ENCODE data around the gene TRAF4. TPM values are rescaled to one million over a fixed set of nuclear protein-coding genes. Genes with fewer than 3 reads are reported as not detected.
"Not testable (repeated sequence)": the region's sequence is repeated elsewhere in the genome, so short reads cannot be mapped to it uniquely, and the experiment has no call there.

The TRAF4 gene
- total RNA-seq, 1 experiment from 2014 or later, result 268 TPM

- TF ChIP-seq ZNF671 (CRISPR knock-in tag; IDR thresholded peaks at IDR 0.05) (no peak), AFF4 (CRISPR knock-in tag; IDR thresholded peaks at IDR 0.05; ENCODE audit: borderline replicate concordance) (no peak)
Observed at GRCh38 chr17:28718333-28719020, 25.3 kb upstream of the TRAF4 start (continued).

- no peak for DNase-seq (ENCODE audit: low spot score)
- no peak for TF ChIP-seq PRRX2 (CRISPR knock-in tag; IDR thresholded peaks at IDR 0.05)
- no peak for TF ChIP-seq SP1 (CRISPR knock-in tag; conservative IDR thresholded peaks at IDR 0.05)
- TF ChIP-seq JAZF1 (CRISPR knock-in tag; IDR thresholded peaks at IDR 0.05), result no peak
- no peak for TF ChIP-seq NFATC4 (CRISPR knock-in tag; IDR thresholded peaks at IDR 0.05)
- no peak for TF ChIP-seq CREM (CRISPR knock-in tag; IDR thresholded peaks at IDR 0.05)
- TF ChIP-seq ZNF219 (CRISPR knock-in tag; IDR thresholded peaks at IDR 0.05; ENCODE audit: borderline replicate concordance), result no peak
- no peak for TF ChIP-seq ELF4 (CRISPR knock-in tag; IDR thresholded peaks at IDR 0.05; ENCODE audit: low read depth)
- TF ChIP-seq ZBTB21 (CRISPR knock-in tag; IDR thresholded peaks at IDR 0.05; ENCODE audit: borderline replicate concordance), result no peak
- TF ChIP-seq HMGA2 (CRISPR knock-in tag; IDR thresholded peaks at IDR 0.05), result no peak
- TF ChIP-seq ZNF425 (CRISPR knock-in tag; conservative IDR thresholded peaks at IDR 0.05), result no peak
- ATAC-seq, result no peak
- H3K27me3 Mint-ChIP-seq (ENCODE audit: low read depth), result no peaks in the 10 kb centered on the region
- peaks cover 55% of the 10 kb centered on the region for H3K4me1 Mint-ChIP-seq
- H3K4me3 Mint-ChIP-seq, result peak overlapping the region; percentile 100
- H3K36me3 Mint-ChIP-seq, result peaks cover 60% of the 10 kb centered on the region
- POLR2A ChIA-PET, result interaction anchor here (0.7 to 2.5 kb wide), 13 partner anchors 8 to 232 kb away, joined by 3 to 56 read pairs (median 5); partner anchors contain the start of genes FLOT2, NEK8, PHF12 and PROCA1
- H3K9me3 Mint-ChIP-seq, result no peaks in the 10 kb centered on the region
- peak overlapping the region; percentile 100 for H3K27ac Mint-ChIP-seq
- CTCF ChIA-PET, result interaction anchor here (0.6 to 2.1 kb wide), 23 partner anchors 8 to 900 kb away, joined by 3 to 24 read pairs (median 5); partner anchors contain the start of genes BLTP2, FLOT2, NEK8 and PHF12
Observed at GRCh38 chr17:28719021-28719433, 24.8 kb upstream of the TRAF4 start.

- no peaks in the 10 kb centered on the region for H3K27me3 Mint-ChIP-seq (ENCODE audit: low read depth)
- no peaks in the 10 kb centered on the region for H3K9me3 Mint-ChIP-seq
- POLR2A ChIA-PET, result interaction anchor here (0.6 to 2.5 kb wide), 8 partner anchors 7 to 230 kb away, joined by 3 to 56 read pairs (median 11); partner anchors contain the start of genes NEK8, PHF12 and PROCA1
- ATAC-seq (no peak), DNase-seq (ENCODE audit: low spot score) (no peak)
- CTCF ChIA-PET, result interaction anchor here (1.0 to 2.1 kb wide), 17 partner anchors 8 to 396 kb away, joined by 3 to 24 read pairs (median 5); partner anchors contain the start of genes BLTP2, FLOT2, NEK8 and PHF12
- no peak for TF ChIP-seq GABPB1 (CRISPR knock-in tag; IDR thresholded peaks at IDR 0.05)
- TF ChIP-seq ZNF416 (CRISPR knock-in tag; IDR thresholded peaks at IDR 0.05), result 0 out of 2 replicates have a peak, but pooled peaks have one; percentile 10
- TF ChIP-seq ZNF671 (CRISPR knock-in tag; IDR thresholded peaks at IDR 0.05), result 0 out of 2 replicates have a peak, but pooled peaks have one; percentile 20
- TF ChIP-seq EMX1 (CRISPR knock-in tag; IDR thresholded peaks at IDR 0.05), result 0 out of 2 replicates have a peak, but pooled peaks have one; percentile 27
- peak; percentile 8; the same call in 1 of the 2 replicates for TF ChIP-seq SMAD3 (CRISPR knock-in tag; IDR thresholded peaks at IDR 0.05; ENCODE audit: borderline replicate concordance)
- TF ChIP-seq ATF6 (CRISPR knock-in tag; IDR thresholded peaks at IDR 0.05), result no peak
- TF ChIP-seq ZMAT4 (CRISPR knock-in tag; IDR thresholded peaks at IDR 0.05), result peak; percentile 47; the same call in 1 of the 2 replicates
- 0 out of 2 replicates have a peak, but pooled peaks have one; percentile 34 for TF ChIP-seq PRRX2 (CRISPR knock-in tag; IDR thresholded peaks at IDR 0.05)
- TF ChIP-seq TCF7 (CRISPR knock-in tag; IDR thresholded peaks at IDR 0.05; ENCODE audit: low read depth), result 0 out of 2 replicates have a peak, but pooled peaks have one; percentile 6
- no peak for TF ChIP-seq MYBL2 (CRISPR knock-in tag; IDR thresholded peaks at IDR 0.05)
- peaks cover 52% of the 10 kb centered on the region for H3K36me3 Mint-ChIP-seq
- peak overlapping the region; percentile 100 for H3K27ac Mint-ChIP-seq
- peak overlapping the region; percentile 100 for H3K4me3 Mint-ChIP-seq
- H3K4me1 Mint-ChIP-seq, result peaks cover 65% of the 10 kb centered on the region
Observed at GRCh38 chr17:28720247-28720996, 23.4 kb upstream of the TRAF4 start.

- CTCF ChIA-PET, result interaction anchor here (1.2 to 1.5 kb wide), 2 partner anchors 29 to 181 kb away, joined by 3 to 4 read pairs; no protein-coding TSS in a partner anchor
- not testable (repeated sequence) for H3K27me3 Mint-ChIP-seq (ENCODE audit: low read depth); ATAC-seq; H3K9me3 Mint-ChIP-seq; DNase-seq (ENCODE audit: low spot score)
- Mint-ChIP-seq H3K36me3 (peaks cover 49% of the 10 kb centered on the region), H3K27ac (peak overlapping the region; percentile 100), H3K4me3 (peak overlapping the region; percentile 100), H3K4me1 (peaks cover 60% of the 10 kb centered on the region)
- POLR2A ChIA-PET, result interaction anchor here (2.1 kb wide), 1 partner anchor 10 kb away, joined by 56 read pairs; the partner anchor contains the start of gene PROCA1
Observed at GRCh38 chr17:28720997-28721329, 22.8 kb upstream of the TRAF4 start.

Data from WTC11 (cell line).